ENCODE results near the gene LETM1. TPM values are rescaled to one million over a fixed set of nuclear protein-coding genes. Genes with fewer than 3 reads are reported as not detected.

LETM1 gene
- total and polyA plus RNA-seq, 2 experiments from 2014 or later, result 23.3 to 68.9 TPM

DNA sequence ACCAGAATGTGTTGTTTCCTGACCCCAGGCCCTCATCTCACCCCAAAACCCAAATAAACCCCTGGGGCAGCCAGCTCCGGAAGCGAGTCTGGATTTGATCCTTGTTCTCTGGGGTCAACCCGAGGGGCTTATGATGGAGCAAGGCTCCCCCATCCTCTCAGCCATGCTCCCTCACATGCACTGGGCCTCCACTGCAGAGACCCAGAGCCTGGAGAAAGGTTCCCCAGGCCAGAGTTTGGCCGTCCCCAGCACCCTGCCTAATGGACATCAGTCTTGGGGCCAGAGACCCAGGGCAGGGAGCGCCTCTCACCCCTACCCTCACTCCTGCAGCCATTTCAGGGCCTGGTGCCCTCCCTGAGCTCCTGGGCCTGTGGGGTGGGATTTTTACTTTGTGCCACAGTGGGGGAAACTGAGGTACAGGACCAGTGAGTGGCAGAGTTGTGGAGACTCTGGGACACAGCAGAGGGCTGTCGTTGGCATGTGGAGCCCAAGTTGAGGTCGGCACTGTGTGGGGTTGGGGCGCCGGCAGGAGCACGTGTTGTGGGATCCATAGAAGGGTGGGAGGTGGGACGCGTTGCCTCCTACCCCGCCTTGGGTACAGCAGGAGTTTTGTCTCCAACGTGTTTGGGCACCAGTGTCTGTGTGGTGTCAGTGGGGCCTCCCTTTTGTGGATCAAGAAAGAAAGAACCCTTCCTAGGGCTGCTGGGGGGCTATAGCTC is 59.3 kb downstream of the LETM1 start:
- Histone ChIP-seq H3K9me2 (ENCODE audit: insufficient read depth) (no peaks in the 10 kb centered on the region), H3K27me3 (ENCODE audit: insufficient read depth) (peaks cover 31% of the 10 kb centered on the region), H3K4me3 (no peak overlapping the region), H3K27ac (ENCODE audit: low read depth) (no peak overlapping the region), H3K79me2 (replicated peaks; ENCODE audit: insufficient read depth) (no peaks in the 10 kb centered on the region), H2AFZ (no peak overlapping the region), H3K4me1 (ENCODE audit: insufficient read depth) (0 out of 2 replicates have a peak, but pooled peaks cover 4% of the 10 kb centered on the region), H4K20me1 (replicated peaks; ENCODE audit: insufficient read depth) (peaks cover 4% of the 10 kb centered on the region; the same call in 1 of the 2 replicates), H3K36me3 (ENCODE audit: insufficient read depth) (no peaks in the 10 kb centered on the region), H3F3A (replicated peaks; ENCODE audit: low read depth) (no peaks in the 10 kb centered on the region), H3K4me2 (no peak overlapping the region)
- Mint-ChIP-seq H3K9me3 (no peaks in the 10 kb centered on the region), H3K4me3 (no peak overlapping the region), H3K27ac (no peak overlapping the region), H3K36me3 (ENCODE audit: low read depth) (no peaks in the 10 kb centered on the region), H3K27me3 (ENCODE audit: insufficient read depth, low read depth, poor library complexity) (peaks cover 20% of the 10 kb centered on the region), H3K4me1 (no peaks in the 10 kb centered on the region)
- ATAC-seq (no peak), DNase-seq (ENCODE audit: low spot score) (no peak)
- TF ChIP-seq EZH2 (IDR thresholded peaks at IDR 0.05; ENCODE audit: low read depth, unreplicated experiment) (no peak), NANOG (IDR thresholded peaks at IDR 0.05; ENCODE audit: borderline replicate concordance) (no peak)

DNA sequence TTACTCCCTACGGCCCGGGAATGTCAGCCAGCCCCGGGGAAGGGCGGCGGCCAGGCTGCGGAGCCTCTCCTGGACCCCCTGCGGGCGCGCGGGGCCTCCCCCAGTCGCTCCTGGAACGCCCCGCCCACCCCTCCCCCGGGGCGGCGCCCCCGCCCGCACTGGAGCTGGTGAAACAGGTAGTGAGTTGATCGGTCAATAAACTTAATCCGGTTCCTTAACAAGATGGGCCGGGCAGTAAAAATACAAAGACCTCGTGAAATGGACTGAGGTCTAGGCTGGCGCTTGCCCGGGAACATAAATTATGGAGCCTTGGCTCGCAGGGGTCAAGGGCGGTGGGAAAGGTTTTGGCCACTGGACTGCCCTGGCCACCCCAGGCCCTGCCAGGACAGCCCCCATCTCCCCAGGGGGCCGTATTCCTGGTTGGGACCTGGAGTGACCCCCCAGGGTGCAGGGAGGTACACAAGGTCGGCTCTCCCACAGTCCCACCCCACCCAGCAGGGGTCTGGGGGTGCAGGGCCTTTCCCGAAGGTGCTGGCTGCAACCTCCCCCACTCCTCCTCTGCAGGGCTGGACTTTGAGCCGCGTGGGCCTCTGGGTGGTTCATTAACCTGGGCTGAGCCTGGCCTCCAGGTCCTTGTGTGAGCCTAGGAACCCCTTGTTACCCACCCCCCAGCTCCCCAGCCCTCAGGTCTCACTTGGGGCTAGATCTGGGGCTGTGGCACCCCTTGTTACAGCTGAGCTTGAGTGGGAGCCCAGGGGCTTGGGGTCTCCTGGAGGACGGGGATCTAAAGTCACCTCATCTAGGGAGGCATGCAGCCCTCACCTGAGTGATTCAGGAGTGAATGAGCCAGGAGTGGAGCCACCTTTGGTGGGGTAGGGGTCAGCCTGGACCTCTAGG is 60.4 kb downstream of the LETM1 start:
- peak; percentile 8 for ATAC-seq
- H3K27me3 Mint-ChIP-seq (ENCODE audit: insufficient read depth, low read depth, poor library complexity), result peaks cover 28% of the 10 kb centered on the region
- H3K27me3 ChIP-seq (ENCODE audit: insufficient read depth), result peaks cover 42% of the 10 kb centered on the region

More for the DNA sequence above, 60.4 kb downstream of the LETM1 start:
- Mint-ChIP-seq H3K9me3 (no peaks in the 10 kb centered on the region), H3K4me1 (no peaks in the 10 kb centered on the region; the same call in 2 of the 3 replicates), H3K36me3 (ENCODE audit: low read depth) (no peaks in the 10 kb centered on the region), H3K27ac (no peak overlapping the region), H3K4me3 (no peak overlapping the region)
- no peak overlapping the region for H2AFZ ChIP-seq
- peaks cover 4% of the 10 kb centered on the region; the same call in 1 of the 2 replicates for H4K20me1 ChIP-seq (replicated peaks; ENCODE audit: insufficient read depth)
- no peak for TF ChIP-seq JUNB (IDR thresholded peaks at IDR 0.05; ENCODE audit: unreplicated experiment)
- TF ChIP-seq POLR2AphosphoS5 (IDR thresholded peaks at IDR 0.05; ENCODE audit: low read depth), result no peak
- TF ChIP-seq CREB1 (CRISPR knock-in tag; IDR thresholded peaks at IDR 0.05; ENCODE audit: low read depth), result no peak
- TF ChIP-seq EZH2phosphoT487 (IDR thresholded peaks at IDR 0.05; ENCODE audit: unreplicated experiment), result no peak
- TF ChIP-seq, protein P1, sequence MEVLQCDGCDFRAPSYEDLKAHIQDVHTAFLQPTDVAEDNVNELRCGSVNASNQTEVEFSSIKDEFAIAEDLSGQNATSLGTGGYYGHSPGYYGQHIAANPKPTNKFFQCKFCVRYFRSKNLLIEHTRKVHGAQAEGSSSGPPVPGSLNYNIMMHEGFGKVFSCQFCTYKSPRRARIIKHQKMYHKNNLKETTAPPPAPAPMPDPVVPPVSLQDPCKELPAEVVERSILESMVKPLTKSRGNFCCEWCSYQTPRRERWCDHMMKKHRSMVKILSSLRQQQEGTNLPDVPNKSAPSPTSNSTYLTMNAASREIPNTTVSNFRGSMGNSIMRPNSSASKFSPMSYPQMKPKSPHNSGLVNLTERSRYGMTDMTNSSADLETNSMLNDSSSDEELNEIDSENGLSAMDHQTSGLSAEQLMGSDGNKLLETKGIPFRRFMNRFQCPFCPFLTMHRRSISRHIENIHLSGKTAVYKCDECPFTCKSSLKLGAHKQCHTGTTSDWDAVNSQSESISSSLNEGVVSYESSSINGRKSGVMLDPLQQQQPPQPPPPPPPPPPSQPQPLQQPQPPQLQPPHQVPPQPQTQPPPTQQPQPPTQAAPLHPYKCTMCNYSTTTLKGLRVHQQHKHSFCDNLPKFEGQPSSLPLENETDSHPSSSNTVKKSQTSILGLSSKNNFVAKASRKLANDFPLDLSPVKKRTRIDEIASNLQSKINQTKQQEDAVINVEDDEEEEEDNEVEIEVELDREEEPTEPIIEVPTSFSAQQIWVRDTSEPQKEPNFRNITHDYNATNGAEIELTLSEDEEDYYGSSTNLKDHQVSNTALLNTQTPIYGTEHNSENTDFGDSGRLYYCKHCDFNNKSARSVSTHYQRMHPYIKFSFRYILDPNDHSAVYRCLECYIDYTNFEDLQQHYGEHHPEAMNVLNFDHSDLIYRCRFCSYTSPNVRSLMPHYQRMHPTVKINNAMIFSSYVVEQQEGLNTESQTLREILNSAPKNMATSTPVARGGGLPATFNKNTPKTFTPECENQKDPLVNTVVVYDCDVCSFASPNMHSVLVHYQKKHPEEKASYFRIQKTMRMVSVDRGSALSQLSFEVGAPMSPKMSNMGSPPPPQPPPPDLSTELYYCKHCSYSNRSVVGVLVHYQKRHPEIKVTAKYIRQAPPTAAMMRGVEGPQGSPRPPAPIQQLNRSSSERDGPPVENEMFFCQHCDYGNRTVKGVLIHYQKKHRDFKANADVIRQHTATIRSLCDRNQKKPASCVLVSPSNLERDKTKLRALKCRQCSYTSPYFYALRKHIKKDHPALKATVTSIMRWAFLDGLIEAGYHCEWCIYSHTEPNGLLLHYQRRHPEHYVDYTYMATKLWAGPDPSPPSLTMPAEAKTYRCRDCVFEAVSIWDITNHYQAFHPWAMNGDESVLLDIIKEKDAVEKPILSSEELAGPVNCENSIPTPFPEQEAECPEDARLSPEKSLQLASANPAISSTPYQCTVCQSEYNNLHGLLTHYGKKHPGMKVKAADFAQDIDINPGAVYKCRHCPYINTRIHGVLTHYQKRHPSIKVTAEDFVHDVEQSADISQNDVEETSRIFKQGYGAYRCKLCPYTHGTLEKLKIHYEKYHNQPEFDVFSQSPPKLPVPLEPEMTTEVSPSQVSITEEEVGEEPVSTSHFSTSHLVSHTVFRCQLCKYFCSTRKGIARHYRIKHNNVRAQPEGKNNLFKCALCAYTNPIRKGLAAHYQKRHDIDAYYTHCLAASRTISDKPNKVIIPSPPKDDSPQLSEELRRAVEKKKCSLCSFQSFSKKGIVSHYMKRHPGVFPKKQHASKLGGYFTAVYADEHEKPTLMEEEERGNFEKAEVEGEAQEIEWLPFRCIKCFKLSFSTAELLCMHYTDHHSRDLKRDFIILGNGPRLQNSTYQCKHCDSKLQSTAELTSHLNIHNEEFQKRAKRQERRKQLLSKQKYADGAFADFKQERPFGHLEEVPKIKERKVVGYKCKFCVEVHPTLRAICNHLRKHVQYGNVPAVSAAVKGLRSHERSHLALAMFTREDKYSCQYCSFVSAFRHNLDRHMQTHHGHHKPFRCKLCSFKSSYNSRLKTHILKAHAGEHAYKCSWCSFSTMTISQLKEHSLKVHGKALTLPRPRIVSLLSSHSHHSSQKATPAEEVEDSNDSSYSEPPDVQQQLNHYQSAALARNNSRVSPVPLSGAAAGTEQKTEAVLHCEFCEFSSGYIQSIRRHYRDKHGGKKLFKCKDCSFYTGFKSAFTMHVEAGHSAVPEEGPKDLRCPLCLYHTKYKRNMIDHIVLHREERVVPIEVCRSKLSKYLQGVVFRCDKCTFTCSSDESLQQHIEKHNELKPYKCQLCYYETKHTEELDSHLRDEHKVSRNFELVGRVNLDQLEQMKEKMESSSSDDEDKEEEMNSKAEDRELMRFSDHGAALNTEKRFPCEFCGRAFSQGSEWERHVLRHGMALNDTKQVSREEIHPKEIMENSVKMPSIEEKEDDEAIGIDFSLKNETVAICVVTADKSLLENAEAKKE (CRISPR knock-in tag; IDR thresholded peaks at IDR 0.05), result no peak
- H3K4me1 ChIP-seq (ENCODE audit: insufficient read depth), result 0 out of 2 replicates have a peak, but pooled peaks cover 4% of the 10 kb centered on the region
- DNase-seq (ENCODE audit: low spot score), result peak; percentile 63
- no peaks in the 10 kb centered on the region for H3K9me2 ChIP-seq (ENCODE audit: insufficient read depth)
- no peaks in the 10 kb centered on the region for H3K36me3 ChIP-seq (ENCODE audit: insufficient read depth)
- peak overlapping the region; percentile 67 for H3K4me3 ChIP-seq
- H3K27ac ChIP-seq (ENCODE audit: low read depth), result no peak overlapping the region
- no peaks in the 10 kb centered on the region for H3K79me2 ChIP-seq (replicated peaks; ENCODE audit: insufficient read depth)
- H3F3A ChIP-seq (replicated peaks; ENCODE audit: low read depth), result no peaks in the 10 kb centered on the region
- peak overlapping the region; percentile 90 for H3K4me2 ChIP-seq

Data from GM23338 (cell line).